Activated CD4-positive, alpha-beta T cell treated with anti-CD3 and anti-CD28 coated beads for 36 hours (primary cell): ENCODE results near the gene CBARP. TPM values are rescaled to one million over a fixed set of nuclear protein-coding genes. Genes with fewer than 3 reads are reported as not detected.

Experiments used
- ATAC-seq: fragments of 200-7000 bp; cut with Tn5 transposase; one replicate; pipeline ENCODE4 v1.10.0; 2021; ENCODE audit warnings: mild to moderate bottlenecking, moderate library complexity
- CTCF ChIA-PET: fragments of 350-600 bp; sonication (Branson Sonifier 250); formaldehyde crosslinking; loops from one replicate; lab custom pipeline; 2021; ENCODE audit warnings: antibody characterized with exemption; lab: Charles Lee
- POLR2A ChIA-PET: fragments of 350-600 bp; sonication (Branson Sonifier 250); formaldehyde crosslinking; loops from one replicate; lab custom pipeline; 2021; ENCODE audit warnings: antibody characterized with exemption, inconsistent platforms; lab: Charles Lee
- DNase-seq: peaks from one replicate; pipeline ENCODE4 v3.0.0-alpha.2; 2020
- H3K27ac Mint-ChIP-seq: one replicate; pipeline ENCODE4 v1.8.0; 2021; ENCODE audit warnings: mixed read lengths
- H3K27me3 Mint-ChIP-seq: one replicate; pipeline ENCODE4 v1.8.0; 2021; ENCODE audit warnings: mixed read lengths
- H3K36me3 Mint-ChIP-seq: one replicate; pipeline ENCODE4 v1.8.0; 2021; ENCODE audit warnings: low read depth, mixed read lengths
- H3K4me1 Mint-ChIP-seq: one replicate; pipeline ENCODE4 v1.8.0; 2021; ENCODE audit warnings: mixed read lengths
- H3K4me3 Mint-ChIP-seq: one replicate; pipeline ENCODE4 v1.8.0; 2021; ENCODE audit warnings: mild to moderate bottlenecking, moderate library complexity, mixed read lengths
- H3K9me3 Mint-ChIP-seq: one replicate; pipeline ENCODE4 v1.8.0; 2021; ENCODE audit warnings: low read depth, mixed read lengths
- intact Hi-C, 2 experiments: fragments of 100-400 bp; cut with DNase I in 1 of 2; cut with micrococcal nuclease in 1 of 2; formaldehyde crosslinking; loops; one replicate each; pipeline versions ENCODE4 v1.14.2 to v1.15.1; 2022 to 2024; cut with DNase I, micrococcal nuclease
- total RNA-seq, 2 experiments: library from RNA; stranded (reverse); gene quantifications; one replicate each; pipeline ENCODE4 v1.2.3, GENCODE V29; 2021

Gene CBARP
- total RNA-seq, 2 experiments from 2014 or later = 0.82 to 1.1 TPM

- ChIA-PET POLR2A (no interaction called here), CTCF (interaction anchor here (0.8 to 1.2 kb wide), 3 partner anchors 12 to 179 kb away, joined by 3 read pairs; no protein-coding TSS in a partner anchor)
- H3K27me3 Mint-ChIP-seq = no peaks in the 10 kb centered on the region
- H3K36me3 Mint-ChIP-seq = peaks cover 2% of the 10 kb centered on the region
- intact Hi-C loops = no loop called here
- peaks cover 3% of the 10 kb centered on the region for H3K4me1 Mint-ChIP-seq
- no peak for DNase-seq
- H3K4me3 Mint-ChIP-seq = no peak overlapping the region
- no peak overlapping the region for H3K27ac Mint-ChIP-seq
- peak; percentile 9 for ATAC-seq
- H3K9me3 Mint-ChIP-seq = no peaks in the 10 kb centered on the region
Observed at GRCh38 chr19:1231729-1232637, 5.8 kb downstream of the CBARP start.

GRCh38 chr19:1230783-1231489 lies 6.9 kb downstream of the CBARP start:
- H3K9me3 Mint-ChIP-seq = no peaks in the 10 kb centered on the region
- POLR2A ChIA-PET = no interaction called here
- intact Hi-C loops = no loop called here

GRCh38 chr19:1229924-1230782 lies 7.7 kb downstream of the CBARP start:
- ChIA-PET POLR2A (no interaction called here), CTCF (no interaction called here)
- peaks cover 3% of the 10 kb centered on the region for H3K4me1 Mint-ChIP-seq
- peaks cover 2% of the 10 kb centered on the region for H3K36me3 Mint-ChIP-seq
- no peak overlapping the region for H3K27ac Mint-ChIP-seq
- no peak overlapping the region for H3K4me3 Mint-ChIP-seq
- no peak for ATAC-seq
- no peaks in the 10 kb centered on the region for H3K9me3 Mint-ChIP-seq
- intact Hi-C loops = no loop called here
- no peaks in the 10 kb centered on the region for H3K27me3 Mint-ChIP-seq
- DNase-seq = no peak

More at GRCh38 chr19:1230783-1231489, 6.9 kb downstream of the CBARP start:
- H3K4me1 Mint-ChIP-seq = peaks cover 3% of the 10 kb centered on the region
- ATAC-seq = peak; percentile 28
- no peaks in the 10 kb centered on the region for H3K27me3 Mint-ChIP-seq
- no peak overlapping the region for H3K4me3 Mint-ChIP-seq
- H3K36me3 Mint-ChIP-seq = peaks cover 2% of the 10 kb centered on the region
- DNase-seq = no peak
- CTCF ChIA-PET = no interaction called here
- no peak overlapping the region for H3K27ac Mint-ChIP-seq

- H3K4me1 Mint-ChIP-seq = peaks cover 3% of the 10 kb centered on the region
- POLR2A ChIA-PET = no interaction called here
- DNase-seq (no peak), ATAC-seq (no peak)
- CTCF ChIA-PET = no interaction called here
- no peaks in the 10 kb centered on the region for H3K9me3 Mint-ChIP-seq
- H3K36me3 Mint-ChIP-seq = peaks cover 2% of the 10 kb centered on the region
- intact Hi-C loops = no loop called here
- no peaks in the 10 kb centered on the region for H3K27me3 Mint-ChIP-seq
- H3K4me3 Mint-ChIP-seq = no peak overlapping the region
- H3K27ac Mint-ChIP-seq = no peak overlapping the region
Observed at GRCh38 chr19:1229056-1229923, 8.5 kb downstream of the CBARP start.

GRCh38 chr19:1228161-1228957 lies 9.4 kb downstream of the CBARP start:
- intact Hi-C loops = no loop called here
- peaks cover 3% of the 10 kb centered on the region for H3K4me1 Mint-ChIP-seq
- DNase-seq (no peak), ATAC-seq (no peak)
- H3K27me3 Mint-ChIP-seq = no peaks in the 10 kb centered on the region
- POLR2A ChIA-PET = no interaction called here
- no peaks in the 10 kb centered on the region for H3K9me3 Mint-ChIP-seq
- peaks cover 2% of the 10 kb centered on the region for H3K36me3 Mint-ChIP-seq
- H3K27ac Mint-ChIP-seq = no peak overlapping the region
- H3K4me3 Mint-ChIP-seq = no peak overlapping the region
- CTCF ChIA-PET = no interaction called here

- CTCF ChIA-PET = no interaction called here
- no peak for ATAC-seq
- Mint-ChIP-seq H3K27ac (no peak overlapping the region), H3K9me3 (no peaks in the 10 kb centered on the region), H3K27me3 (no peaks in the 10 kb centered on the region), H3K36me3 (peaks cover 2% of the 10 kb centered on the region), H3K4me1 (peaks cover 2% of the 10 kb centered on the region), H3K4me3 (no peak overlapping the region)
- intact Hi-C loops = no loop called here
- POLR2A ChIA-PET = no interaction called here
- no peak for DNase-seq
Observed at GRCh38 chr19:1227304-1228054, 10.3 kb downstream of the CBARP start.

GRCh38 chr19:1226522-1227303 lies 11.1 kb downstream of the CBARP start:
- ChIA-PET POLR2A (no interaction called here), CTCF (no interaction called here)
- no peak for DNase-seq
- intact Hi-C loops = no loop called here
- no peak overlapping the region for H3K4me3 Mint-ChIP-seq
- H3K36me3 Mint-ChIP-seq = peaks cover 2% of the 10 kb centered on the region
- H3K27ac Mint-ChIP-seq = no peak overlapping the region
- no peaks in the 10 kb centered on the region for H3K27me3 Mint-ChIP-seq
- no peak for ATAC-seq
- no peaks in the 10 kb centered on the region for H3K4me1 Mint-ChIP-seq
- no peaks in the 10 kb centered on the region for H3K9me3 Mint-ChIP-seq

- H3K4me1 Mint-ChIP-seq = no peaks in the 10 kb centered on the region
- peaks cover 2% of the 10 kb centered on the region for H3K36me3 Mint-ChIP-seq
- ATAC-seq (no peak), DNase-seq (no peak)
- no peaks in the 10 kb centered on the region for H3K9me3 Mint-ChIP-seq
- intact Hi-C loops = no loop called here
- ChIA-PET CTCF (interaction anchor here (0.6 kb wide), 1 partner anchor 278 kb away, joined by 3 read pairs; no protein-coding TSS in a partner anchor), POLR2A (no interaction called here)
- no peaks in the 10 kb centered on the region for H3K27me3 Mint-ChIP-seq
- no peak overlapping the region for H3K27ac Mint-ChIP-seq
- H3K4me3 Mint-ChIP-seq = no peak overlapping the region
Observed at GRCh38 chr19:1226227-1226518, 11.6 kb downstream of the CBARP start.

- no peak overlapping the region for H3K27ac Mint-ChIP-seq
- DNase-seq = no peak
- no peaks in the 10 kb centered on the region for H3K9me3 Mint-ChIP-seq
- ChIA-PET CTCF (interaction anchor here (0.6 to 1.0 kb wide), 2 partner anchors 41 to 278 kb away, joined by 3 read pairs; no protein-coding TSS in a partner anchor), POLR2A (no interaction called here)
- H3K27me3 Mint-ChIP-seq = no peaks in the 10 kb centered on the region
- no peak overlapping the region for H3K4me3 Mint-ChIP-seq
- intact Hi-C loops = no loop called here
- no peaks in the 10 kb centered on the region for H3K4me1 Mint-ChIP-seq
- no peak for ATAC-seq
- H3K36me3 Mint-ChIP-seq = peaks cover 2% of the 10 kb centered on the region
Observed at GRCh38 chr19:1225440-1226226, 12.2 kb downstream of the CBARP start.
